ENCODE measurements around the gene KIF4A.

The KIF4A gene

DNA sequence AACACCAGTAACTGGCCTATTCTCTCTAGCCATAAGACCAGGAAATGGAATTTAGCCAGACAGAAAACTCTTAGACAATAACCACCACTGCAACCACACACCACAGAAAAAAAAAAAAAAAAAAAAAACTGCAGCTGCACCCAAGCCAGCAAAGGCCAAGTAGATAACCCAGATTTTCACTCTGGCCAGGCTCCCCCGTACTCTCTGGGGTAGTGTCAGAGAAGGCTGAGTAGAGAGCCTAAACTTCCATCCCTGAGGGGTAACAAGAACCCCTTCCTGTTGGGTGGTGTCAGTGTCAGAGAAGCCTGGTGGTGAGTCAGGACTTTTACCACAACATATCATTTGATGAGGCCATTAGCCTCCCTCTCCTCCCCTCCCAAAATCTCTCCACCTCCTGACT, 149.1 kb downstream of the KIF4A start:
- Histone ChIP-seq H3K36me3 (no peaks in the 10 kb centered on the region), H3K4me3 (ENCODE audit: low read depth, low read length) (no peak overlapping the region), H3K27ac (no peak overlapping the region), H3K27me3 (ENCODE audit: insufficient read depth, low read depth, severe bottlenecking) (peaks cover 71% of the 10 kb centered on the region), H3K9me3 (ENCODE audit: severe bottlenecking) (no peaks in the 10 kb centered on the region)
- TF ChIP-seq, protein P1, sequence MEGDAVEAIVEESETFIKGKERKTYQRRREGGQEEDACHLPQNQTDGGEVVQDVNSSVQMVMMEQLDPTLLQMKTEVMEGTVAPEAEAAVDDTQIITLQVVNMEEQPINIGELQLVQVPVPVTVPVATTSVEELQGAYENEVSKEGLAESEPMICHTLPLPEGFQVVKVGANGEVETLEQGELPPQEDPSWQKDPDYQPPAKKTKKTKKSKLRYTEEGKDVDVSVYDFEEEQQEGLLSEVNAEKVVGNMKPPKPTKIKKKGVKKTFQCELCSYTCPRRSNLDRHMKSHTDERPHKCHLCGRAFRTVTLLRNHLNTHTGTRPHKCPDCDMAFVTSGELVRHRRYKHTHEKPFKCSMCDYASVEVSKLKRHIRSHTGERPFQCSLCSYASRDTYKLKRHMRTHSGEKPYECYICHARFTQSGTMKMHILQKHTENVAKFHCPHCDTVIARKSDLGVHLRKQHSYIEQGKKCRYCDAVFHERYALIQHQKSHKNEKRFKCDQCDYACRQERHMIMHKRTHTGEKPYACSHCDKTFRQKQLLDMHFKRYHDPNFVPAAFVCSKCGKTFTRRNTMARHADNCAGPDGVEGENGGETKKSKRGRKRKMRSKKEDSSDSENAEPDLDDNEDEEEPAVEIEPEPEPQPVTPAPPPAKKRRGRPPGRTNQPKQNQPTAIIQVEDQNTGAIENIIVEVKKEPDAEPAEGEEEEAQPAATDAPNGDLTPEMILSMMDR (IDR thresholded peaks at IDR 0.05; ENCODE audit: low read depth, low read length) = no peak
- DNase-seq = no peak

DNA sequence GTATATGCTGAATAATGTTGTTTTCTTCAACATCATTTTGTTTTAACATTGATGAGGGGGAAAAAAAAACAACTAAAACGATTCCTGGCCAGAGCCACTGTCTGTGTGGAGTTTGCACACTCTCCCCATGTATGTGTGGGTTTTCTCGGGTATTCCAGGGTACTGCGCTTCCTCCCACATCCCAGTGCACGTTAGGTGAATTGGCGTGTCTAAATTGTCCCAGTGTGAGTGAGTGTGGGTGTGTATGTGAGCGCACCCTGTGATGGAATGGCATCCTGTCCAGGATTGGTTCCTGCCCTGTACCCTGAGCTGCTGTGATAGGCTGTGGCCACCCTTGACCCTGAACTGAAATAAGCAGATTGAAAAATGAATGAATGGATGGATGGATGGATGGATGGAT, 152.3 kb downstream of the KIF4A start:
- Histone ChIP-seq H3K27ac (no peak overlapping the region), H3K36me3 (no peaks in the 10 kb centered on the region), H3K4me3 (ENCODE audit: low read depth, low read length) (no peak overlapping the region), H3K9me3 (ENCODE audit: severe bottlenecking) (no peaks in the 10 kb centered on the region), H3K27me3 (ENCODE audit: insufficient read depth, low read depth, severe bottlenecking) (peaks cover 74% of the 10 kb centered on the region)
- TF ChIP-seq, protein P1 (IDR thresholded peaks at IDR 0.05; ENCODE audit: low read depth, low read length) = no peak
- no peak for DNase-seq

DNA sequence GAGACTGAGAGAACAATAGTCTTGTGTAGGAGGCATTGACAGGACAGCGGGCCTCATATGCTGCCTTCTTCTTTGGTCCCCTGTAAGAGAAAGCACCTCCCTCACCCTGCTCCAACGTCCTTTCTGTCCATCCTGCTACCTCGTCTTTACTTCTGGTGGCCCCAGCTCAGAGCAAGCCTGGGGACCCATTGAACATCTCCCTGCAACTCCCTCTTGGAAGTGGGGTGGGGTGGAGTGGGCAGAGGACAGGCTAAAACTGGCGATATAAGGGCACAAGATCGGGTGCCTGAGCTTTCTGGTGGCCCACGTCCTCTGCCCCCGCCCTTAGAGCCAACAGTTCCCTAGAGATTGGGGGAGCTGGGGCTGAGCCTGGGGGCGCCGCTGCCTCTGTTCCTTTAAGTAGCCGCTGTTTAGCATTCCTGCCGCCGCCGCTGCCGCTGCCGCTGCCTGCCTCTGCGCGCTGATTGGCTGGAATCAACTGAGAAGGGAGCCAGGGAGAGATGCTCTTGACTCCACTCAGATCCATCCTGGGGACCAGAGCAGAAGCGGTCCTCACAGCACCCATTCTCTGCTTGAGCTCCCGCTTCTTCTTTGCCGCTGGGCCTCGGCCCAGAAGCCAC, 154.5 kb downstream of the KIF4A start, which contains the start of gene DLG3:
Gene DLG3, plus strand, starts transcription at position 510 of the 620 bp plus-strand sequence. CDS start 367 bp downstream, outside the sequence.
- no peaks in the 10 kb centered on the region for H3K36me3 ChIP-seq
- H3K4me3 ChIP-seq (ENCODE audit: low read depth, low read length) = no peak within 1 kb of the TSS
- TF ChIP-seq, protein P1 (IDR thresholded peaks at IDR 0.05; ENCODE audit: low read depth, low read length) = no peak
- H3K9me3 ChIP-seq (ENCODE audit: severe bottlenecking) = no peaks in the 10 kb centered on the region
- H3K27me3 ChIP-seq (ENCODE audit: insufficient read depth, low read depth, severe bottlenecking) = peaks cover 67% of the 10 kb centered on the region
- H3K27ac ChIP-seq = no peak within 1 kb of the TSS
- peak; percentile 29 for DNase-seq

DNA sequence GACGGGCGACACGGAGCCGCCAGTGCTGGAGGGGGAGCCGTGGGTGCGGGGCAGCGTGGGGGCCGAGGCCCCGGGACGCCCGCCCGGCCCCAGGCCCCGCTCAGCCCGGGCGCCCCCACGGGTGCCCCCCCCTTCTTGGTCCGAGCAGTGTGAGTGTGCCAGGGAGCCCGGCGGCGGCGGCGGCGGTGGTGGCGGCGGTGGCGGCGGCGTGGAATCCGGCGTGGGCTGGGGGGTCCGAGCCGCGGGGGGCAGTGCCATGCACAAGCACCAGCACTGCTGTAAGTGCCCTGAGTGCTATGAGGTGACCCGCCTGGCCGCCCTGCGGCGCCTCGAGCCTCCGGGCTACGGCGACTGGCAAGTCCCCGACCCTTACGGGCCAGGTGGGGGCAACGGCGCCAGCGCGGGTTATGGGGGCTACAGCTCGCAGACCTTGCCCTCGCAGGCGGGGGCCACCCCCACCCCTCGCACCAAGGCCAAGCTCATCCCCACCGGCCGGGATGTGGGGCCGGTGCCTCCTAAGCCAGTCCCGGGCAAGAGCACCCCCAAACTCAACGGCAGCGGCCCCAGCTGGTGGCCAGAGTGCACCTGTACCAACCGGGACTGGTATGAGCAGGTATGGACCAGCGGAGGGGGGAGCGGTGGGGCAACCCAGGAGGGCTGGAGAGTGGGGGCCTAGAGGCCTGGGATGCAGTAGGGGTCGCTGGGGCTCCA, 155.2 kb downstream of the KIF4A start:
- TF ChIP-seq, protein P1 (IDR thresholded peaks at IDR 0.05; ENCODE audit: low read depth, low read length) = no peak
- Histone ChIP-seq H3K9me3 (ENCODE audit: severe bottlenecking) (no peaks in the 10 kb centered on the region), H3K36me3 (no peaks in the 10 kb centered on the region), H3K4me3 (ENCODE audit: low read depth, low read length) (no peak overlapping the region), H3K27me3 (ENCODE audit: insufficient read depth, low read depth, severe bottlenecking) (peaks cover 63% of the 10 kb centered on the region), H3K27ac (no peak overlapping the region)
- DNase-seq = no peak

DNA sequence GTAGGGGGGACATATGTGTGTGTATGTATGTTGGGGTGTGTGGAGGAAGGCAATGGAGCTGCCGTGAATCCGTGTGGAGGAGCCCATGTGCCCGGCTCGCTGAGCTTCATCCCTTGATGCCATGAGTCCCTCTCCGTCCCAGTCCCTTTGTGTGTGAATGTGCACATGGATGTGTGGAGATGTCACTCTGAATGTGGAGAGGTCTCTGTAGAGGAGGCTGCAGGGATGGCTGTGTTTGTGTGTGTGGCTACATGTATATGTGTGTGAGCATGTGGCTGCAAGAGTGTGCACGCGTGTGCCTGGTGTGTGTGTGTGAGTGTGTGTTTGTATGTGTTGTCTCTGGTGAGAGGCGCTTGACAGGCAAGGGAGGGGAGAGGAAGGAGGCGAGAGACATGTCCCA, 156.0 kb downstream of the KIF4A start:
- Histone ChIP-seq H3K36me3 (no peaks in the 10 kb centered on the region), H3K27ac (no peak overlapping the region), H3K27me3 (ENCODE audit: insufficient read depth, low read depth, severe bottlenecking) (peaks cover 58% of the 10 kb centered on the region), H3K4me3 (ENCODE audit: low read depth, low read length) (no peak overlapping the region), H3K9me3 (ENCODE audit: severe bottlenecking) (no peaks in the 10 kb centered on the region)
- DNase-seq = no peak
- TF ChIP-seq, protein P1 (IDR thresholded peaks at IDR 0.05; ENCODE audit: low read depth, low read length) = no peak

Data from WERI-Rb-1 (cell line).